Measurements from ENCODE around the gene EXOC2.

DNA sequence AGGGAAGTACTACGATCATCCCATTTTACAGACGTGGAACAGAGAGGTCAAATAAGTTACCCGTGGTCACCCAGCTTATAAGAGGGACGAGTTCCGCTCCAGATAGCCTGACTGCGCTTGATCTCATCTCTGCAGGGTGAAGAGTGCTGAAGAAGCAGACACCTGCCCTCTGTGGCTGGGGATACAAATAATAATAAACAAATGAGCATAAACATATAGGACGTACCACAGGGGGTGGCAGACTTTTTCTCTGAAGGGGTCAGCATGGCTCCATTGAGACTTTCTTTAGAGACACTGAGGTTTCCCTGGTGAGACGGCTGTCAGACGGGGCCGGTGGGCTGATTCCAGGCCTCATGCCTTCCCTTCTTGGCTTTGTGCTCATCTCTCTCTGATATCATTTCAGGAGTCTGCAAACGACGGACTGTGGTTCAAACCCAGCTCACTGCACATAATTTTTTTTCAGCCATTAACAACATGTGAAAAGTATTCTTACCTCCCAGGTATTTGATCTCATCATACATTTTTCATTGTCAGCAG, 254.2 kb downstream of the EXOC2 start:
- TF ChIP-seq, protein P1, sequence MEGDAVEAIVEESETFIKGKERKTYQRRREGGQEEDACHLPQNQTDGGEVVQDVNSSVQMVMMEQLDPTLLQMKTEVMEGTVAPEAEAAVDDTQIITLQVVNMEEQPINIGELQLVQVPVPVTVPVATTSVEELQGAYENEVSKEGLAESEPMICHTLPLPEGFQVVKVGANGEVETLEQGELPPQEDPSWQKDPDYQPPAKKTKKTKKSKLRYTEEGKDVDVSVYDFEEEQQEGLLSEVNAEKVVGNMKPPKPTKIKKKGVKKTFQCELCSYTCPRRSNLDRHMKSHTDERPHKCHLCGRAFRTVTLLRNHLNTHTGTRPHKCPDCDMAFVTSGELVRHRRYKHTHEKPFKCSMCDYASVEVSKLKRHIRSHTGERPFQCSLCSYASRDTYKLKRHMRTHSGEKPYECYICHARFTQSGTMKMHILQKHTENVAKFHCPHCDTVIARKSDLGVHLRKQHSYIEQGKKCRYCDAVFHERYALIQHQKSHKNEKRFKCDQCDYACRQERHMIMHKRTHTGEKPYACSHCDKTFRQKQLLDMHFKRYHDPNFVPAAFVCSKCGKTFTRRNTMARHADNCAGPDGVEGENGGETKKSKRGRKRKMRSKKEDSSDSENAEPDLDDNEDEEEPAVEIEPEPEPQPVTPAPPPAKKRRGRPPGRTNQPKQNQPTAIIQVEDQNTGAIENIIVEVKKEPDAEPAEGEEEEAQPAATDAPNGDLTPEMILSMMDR (IDR thresholded peaks at IDR 0.05), result no peak
- no peak for TF ChIP-seq EZH2phosphoT487 (IDR thresholded peaks at IDR 0.05)
- no peak for TF ChIP-seq EZH2 (IDR thresholded peaks at IDR 0.05)
